ENCODE measurements around the gene TSPAN3. TPM values are rescaled to one million over a fixed set of nuclear protein-coding genes. Genes with fewer than 3 reads are reported as not detected.

TSPAN3 gene
- total RNA-seq, 1 experiment from 2014 or later, result 355 TPM

DNA sequence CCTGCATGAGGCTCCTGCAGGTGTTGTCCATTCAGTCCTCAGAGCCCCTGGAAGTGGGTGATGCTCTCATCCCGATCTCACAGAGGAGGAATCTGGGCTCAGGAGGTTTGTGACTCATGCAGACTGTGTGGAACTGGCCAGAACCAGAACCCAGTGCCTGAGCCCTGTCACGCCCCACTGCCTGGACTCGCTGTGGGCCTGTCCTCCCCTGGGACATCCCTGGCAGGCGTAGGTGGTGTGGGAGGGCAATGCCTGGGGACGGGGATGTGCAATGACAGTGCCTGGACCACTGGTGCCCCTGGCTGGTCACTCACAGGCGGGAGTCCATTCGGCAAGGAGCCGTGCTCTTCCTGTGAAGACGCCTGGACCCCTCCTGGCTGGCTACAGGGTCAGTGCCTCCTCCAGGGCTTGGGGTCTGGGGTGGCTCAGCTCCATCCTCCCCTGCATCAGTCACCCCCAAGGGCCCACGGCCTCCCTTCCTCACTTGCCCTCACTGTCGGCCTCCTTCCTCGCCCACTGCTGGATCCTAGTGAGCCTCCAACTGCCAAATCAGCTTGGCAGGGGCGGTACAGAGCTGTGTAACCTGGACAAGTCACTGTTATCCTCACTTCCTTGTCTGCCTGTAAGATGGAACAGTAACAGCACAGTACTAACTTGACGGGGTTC is 61.1 kb downstream of the TSPAN3 start:
- no peak for DNase-seq (ENCODE audit: low read depth)

DNA sequence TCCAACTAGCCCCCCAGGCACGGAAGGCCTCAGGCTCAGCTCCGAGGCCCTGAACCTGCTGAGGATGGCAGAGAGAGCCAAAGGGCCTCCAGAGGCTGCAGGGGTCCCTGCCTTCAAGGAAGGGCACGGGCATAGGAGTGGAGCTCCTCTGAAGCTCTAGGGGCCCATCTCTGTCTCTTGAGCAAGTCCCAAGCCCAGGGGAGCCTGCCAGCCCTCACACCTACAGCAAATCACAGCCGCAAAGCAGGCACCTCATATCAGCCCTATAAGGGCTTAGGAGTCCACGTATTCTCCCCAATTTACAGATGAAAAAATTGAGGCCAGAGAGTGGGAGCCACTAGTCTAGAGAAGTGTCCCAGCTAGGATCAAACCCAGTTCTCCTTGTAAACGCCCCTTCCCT is 61.7 kb downstream of the TSPAN3 start:
- DNase-seq (ENCODE audit: low read depth), result no peak

DNA sequence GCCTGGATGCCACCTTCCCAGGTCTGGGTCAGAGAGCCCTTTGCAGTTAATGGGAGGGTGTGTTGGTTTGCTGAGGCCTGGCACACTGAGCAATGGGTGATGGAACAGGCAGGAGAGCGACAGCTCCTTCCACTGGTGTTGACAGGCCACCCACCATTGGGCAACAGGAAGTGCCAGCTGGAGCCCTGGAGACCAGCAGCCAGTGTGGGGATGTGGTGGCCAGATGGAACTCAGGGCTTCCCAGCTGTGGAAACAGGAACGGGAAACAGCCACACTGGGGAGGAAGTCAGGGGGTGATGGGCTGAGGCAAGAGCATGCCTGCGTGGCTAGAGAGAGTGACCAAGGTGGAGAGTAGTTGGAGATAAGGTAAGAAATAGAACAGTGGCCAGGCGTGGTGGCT is 66.7 kb downstream of the TSPAN3 start:
- no peak for DNase-seq (ENCODE audit: low read depth)

DNA sequence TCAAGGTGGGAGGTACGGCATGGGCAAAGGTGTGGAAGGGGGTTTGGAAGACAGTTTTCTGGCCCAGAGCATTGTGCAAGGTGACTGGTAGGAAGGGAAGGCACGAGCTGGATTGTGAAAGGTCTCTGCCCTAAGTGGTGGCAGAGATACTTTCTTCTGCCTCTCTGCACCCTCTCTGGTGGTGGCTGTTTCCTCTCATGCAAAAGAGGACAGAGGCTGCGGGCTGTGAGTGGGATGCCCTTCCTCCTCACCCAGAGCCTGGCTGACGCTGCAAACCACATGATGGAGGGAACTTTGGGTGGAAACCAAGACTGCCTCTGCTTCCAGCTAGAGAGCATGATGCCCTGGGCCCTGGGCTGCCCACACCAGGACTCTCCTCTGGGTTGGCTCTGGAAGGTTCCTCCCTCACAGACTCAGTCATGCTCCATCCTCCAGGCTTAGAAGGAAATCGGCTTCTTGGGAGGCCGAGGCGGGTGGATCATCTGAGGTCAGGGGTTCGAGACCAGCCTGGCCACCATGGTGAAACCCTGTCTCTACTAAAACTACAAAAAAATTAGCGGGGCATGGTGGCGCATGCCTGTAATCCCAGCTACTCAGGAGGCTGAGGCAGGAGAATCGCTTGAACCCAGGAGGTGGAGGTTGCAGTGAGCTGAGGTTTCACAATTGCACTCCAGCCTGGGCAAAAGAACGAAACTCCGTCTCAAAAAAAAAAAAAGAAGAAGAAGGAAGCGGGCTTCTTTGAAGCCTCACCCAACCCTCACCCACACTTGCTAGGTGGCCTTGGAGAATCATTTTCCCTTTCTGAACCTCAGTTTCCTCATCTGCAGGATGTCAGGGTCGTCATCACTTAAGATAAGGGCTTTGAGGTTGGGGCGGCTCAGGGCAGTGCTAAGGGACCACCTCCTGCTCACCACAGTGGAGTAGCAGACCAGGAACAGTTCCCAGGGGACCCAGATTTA is 67.7 kb downstream of the TSPAN3 start:
- DNase-seq (ENCODE audit: low read depth), result no peak

- no peak for DNase-seq (ENCODE audit: low read depth)
Observed at GRCh38 chr15:77002436-77002835, 68.5 kb downstream of the TSPAN3 start.

- DNase-seq (ENCODE audit: low read depth), result no peak
Observed at GRCh38 chr15:77001966-77002365, 68.9 kb downstream of the TSPAN3 start.

DNA sequence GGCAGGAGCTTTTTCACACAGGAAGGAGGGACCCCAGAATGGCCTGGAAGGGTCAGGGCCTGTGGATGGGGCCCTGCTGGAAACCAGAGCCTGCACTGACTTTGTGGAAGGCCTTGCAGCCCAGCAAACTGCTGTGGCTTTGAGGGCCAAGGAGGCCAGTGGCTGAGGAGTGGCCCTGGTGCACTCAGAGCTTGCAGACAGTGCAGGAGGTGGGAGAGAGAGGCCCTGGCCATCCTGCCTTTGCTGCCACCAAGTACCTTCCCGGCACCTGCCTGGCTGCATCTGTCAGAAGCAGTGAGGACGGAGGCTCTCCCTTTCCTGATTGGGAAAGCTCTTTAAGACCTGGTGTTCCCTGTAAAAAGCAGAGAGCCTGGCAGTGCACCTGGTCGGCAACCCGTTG is 69.6 kb downstream of the TSPAN3 start:
- DNase-seq (ENCODE audit: low read depth), result no peak

- DNase-seq (ENCODE audit: low read depth), result no peak
Observed at GRCh38 chr15:76999996-77000395, 70.9 kb downstream of the TSPAN3 start.

GRCh38 chr15:76998663-76999285 is 72.1 kb downstream of the TSPAN3 start:
- DNase-seq (ENCODE audit: low read depth), result no peak

GRCh38 chr15:76996526-76997401 is 74.1 kb downstream of the TSPAN3 start:
- DNase-seq (ENCODE audit: low read depth), result peak; percentile 24

GRCh38 chr15:76996076-76996525 is 74.8 kb downstream of the TSPAN3 start:
- DNase-seq (ENCODE audit: low read depth), result no peak

DNA sequence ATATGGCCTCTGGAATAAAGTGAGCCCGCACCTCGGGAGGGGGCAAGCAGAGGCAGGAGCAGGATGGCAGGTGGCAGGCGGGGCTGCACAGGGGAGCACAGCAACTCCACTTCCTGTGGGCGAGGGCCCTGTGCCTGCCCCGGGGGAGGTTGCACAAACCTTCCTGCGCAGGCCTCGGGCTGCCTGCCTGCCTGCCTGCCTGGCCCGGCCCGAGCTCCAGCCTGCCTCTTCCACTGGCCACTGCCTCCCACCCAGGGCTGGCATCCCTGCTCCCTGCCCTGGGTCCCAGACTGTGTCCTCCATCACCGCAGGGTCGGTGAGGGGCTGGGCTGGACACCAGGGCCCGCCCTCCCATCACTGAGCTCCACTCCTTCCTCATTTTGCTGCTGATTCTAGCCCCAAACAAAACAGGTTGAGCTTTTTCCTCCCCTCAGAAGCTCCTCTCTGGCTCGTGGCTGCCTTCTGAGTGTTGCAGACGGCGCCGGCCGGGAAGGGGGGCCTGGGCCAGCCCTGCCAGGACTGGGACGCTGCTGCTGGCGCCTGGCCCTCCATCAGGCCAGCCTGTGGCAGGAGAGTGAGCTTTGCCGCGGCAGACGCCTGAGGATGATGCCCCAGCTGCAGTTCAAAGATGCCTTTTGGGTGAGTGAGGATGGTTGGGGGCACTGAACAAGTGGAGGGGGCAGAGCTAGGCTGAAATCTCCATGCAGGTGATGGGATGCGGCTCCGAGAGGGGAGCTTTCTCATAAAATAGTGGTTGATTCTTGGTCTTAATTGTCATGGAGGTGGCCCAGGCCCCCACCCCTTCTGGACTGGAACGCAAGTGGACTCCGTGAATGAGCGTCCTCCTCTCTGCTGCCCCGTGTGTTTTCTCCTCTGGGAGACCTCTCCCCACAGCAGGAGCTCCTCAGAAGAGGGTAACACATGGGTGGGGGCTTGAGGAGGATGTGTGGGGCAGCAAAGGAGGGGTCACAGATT is 75.7 kb downstream of the TSPAN3 start, which contains the start of gene PSTPIP1:
PSTPIP1 (plus strand) TSS at position 156 of the 975 bp plus-strand sequence; CDS start at position 604, 448 bp downstream.
- DNase-seq (ENCODE audit: low read depth), result no peak

DNA sequence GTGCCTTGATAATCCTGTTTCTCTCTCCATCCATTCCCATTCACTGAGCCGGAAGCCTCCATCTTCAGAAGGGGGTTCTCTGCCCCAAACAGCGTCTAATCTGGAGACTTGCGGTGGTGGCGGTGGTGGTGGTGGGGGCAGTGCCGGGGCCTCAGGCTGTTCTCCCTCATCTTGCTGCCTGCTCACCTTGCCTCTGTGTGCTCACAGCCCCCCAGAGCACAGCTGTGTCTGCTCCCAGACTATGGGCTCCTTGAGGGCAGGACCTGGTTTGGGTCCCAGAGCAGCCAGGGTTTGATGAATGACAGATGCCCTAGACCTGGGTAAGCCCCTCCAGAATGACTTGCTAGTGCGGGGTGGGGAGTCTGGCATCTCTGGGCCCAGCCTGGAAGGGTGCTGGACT is 76.4 kb downstream of the TSPAN3 start:
- DNase-seq (ENCODE audit: low read depth), result no peak

DNA sequence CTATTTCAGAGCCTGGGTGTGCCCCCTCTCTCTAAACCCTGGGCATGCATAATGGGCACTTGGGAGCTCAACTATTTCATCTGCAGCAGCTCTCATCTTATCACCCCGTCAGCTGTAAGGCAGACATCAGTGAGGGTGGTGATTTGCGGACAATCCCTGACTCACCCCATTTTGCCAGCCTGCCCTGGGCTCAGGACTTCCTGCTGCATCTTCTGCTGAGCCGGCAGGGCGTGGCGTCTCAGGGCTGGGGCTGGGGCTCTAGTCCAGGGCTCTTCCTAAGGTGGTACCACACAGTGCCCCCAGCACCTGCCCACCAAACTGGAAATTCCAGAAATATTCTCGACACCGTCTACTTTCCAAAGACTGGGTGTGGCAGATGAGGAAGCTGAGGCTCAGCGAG is 76.9 kb downstream of the TSPAN3 start:
- no peak for DNase-seq (ENCODE audit: low read depth)

- DNase-seq (ENCODE audit: low read depth), result no peak
Observed at GRCh38 chr15:76993114-76993725, 77.7 kb downstream of the TSPAN3 start.

GRCh38 chr15:76991741-76992645 is 78.9 kb downstream of the TSPAN3 start:
- no peak for DNase-seq (ENCODE audit: low read depth)
